Muscle of arm (tissue), 12 donors: ENCODE measurements around the gene ATRIP. TPM values are rescaled to one million over a fixed set of nuclear protein-coding genes. Genes with fewer than 3 reads are reported as not detected.

Experiments
- DNase-seq: peaks from one replicate; pipeline ENCODE4 v3.0.0-alpha.2; 2013
- polyA plus RNA-seq, 12 donors: library from polyadenylated mRNA; unstranded; fragments of 120-200 nt; gene quantifications; one replicate each; pipeline ENCODE4 v1.2.1, GENCODE V29; 2013; ENCODE audit not compliant: insufficient read length in 12 of 12

The ATRIP gene
- polyA plus RNA-seq, 12 donors, result 7.4 to 13.6 (median 8.7) TPM; not detected in 1

- DNase-seq, result no peak
These were observed 23.9 kb upstream of the ATRIP start for GRCh38 chr3:48422681-48423080.

DNA sequence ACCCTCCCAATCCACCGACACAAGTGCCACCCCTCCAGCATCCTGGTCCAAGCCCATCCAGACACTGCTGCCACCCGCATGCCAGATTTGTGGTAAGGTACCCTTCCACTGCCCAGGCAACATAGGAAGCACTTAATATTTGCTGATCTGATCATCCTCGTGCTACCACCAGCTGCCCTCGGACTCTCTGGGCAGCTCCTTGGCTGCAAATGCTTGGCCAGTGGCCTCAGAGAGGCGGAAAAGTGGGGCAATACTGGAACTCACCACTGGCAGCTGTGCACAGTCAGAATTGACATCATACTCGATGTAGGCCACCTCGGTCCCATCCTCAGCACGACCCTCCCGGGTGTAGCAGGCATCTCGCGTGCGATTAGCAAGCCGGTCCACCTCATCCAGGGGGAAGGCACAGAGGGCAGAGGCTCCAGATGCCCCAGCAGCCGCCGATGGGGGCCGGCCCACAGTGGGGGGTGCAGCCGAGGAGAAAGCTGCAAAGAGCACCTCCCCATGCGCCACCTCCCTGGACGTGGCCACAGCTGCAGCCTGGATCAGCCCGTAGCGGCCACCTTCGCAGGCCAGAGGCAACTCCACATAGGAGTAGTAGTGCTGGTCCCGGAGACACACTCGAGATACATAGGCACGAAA lies 23.2 kb upstream of the ATRIP start:
- DNase-seq, result no peak

DNA sequence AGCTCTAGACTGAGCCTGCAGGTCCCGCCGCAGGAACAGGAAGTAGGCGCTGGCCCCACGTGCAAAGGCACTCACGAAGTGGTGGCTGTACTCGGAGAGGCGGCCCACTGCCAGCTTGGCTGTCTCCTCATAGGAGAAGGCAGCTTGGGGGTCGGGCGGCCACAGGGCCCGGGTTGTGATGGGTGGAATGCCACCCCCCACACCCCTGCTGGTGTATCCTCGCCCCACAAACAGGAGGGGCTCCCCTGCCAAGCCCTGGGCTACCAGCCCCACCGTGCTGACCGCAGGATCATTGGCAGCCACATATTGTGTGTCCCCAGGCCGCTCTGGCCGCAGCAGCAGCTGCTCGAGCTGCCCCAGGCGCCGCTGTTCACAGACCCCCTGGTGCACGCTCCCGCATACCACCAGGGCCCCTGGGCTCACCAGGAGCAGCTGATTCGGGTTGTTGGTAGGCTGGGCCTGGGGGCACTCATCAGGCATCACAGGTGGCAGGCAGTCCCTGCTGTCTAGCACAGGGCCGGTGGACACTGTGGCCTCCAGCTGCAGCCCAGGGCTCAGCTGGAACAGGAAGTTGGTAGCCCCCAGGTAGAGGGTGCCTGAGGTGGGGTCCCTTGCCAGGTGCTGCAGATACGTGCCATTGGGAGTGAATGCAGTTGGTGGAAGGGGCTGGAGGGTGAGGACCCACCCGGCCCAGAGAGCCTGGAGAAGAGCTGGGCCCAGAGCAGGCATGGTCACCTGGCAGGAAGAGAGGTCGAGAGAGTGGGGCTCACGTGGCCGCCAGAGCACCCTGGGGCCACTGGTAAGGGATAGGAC lies 22.4 kb upstream of the ATRIP start:
- no peak for DNase-seq

- DNase-seq, result no peak
These were observed 21.2 kb upstream of the ATRIP start for GRCh38 chr3:48425281-48425812.

DNA sequence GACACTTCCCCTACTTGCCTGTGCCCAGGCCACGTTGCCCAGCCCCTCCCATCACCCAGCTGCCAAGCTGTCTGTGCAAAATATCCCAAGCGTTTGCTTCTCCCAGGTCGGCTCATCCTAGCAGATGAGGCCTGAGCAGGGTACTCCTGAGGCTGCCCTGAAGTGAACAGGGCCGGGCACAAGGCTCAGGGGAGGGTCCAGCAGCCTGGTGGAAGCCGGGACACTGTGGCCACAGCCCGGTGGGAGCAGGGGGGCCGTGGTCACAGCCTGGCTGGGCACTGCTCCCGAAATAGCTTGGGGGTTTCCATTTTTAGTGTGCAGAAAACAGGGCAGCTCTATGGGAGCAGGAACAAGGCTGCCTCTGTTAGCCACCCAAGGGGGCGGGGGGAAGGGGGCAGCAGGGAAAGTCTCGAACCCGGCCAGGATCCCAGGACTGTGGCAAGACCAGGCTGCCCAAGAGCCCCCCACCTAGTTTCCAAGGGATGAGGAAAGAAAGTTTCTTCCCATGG lies 20.1 kb upstream of the ATRIP start:
- no peak for DNase-seq

GRCh38 chr3:48426944-48427629 lies 19.4 kb upstream of the ATRIP start:
- no peak for DNase-seq

DNA sequence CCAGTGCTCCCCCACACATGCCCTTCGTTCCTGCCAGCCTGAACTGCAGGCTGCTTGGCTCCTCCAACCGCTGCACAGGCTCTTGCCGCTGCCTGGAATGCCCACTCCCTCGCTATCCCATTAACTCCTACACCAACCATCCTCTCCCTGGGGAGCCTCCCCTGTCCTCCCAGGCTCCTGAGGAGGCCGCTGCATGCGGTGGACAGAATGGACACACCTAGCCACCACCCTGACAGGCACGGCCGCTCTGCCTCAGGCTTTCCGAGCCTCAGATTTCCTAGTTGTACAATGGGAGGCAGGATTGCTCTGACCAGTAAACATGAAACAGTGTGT lies 18.9 kb upstream of the ATRIP start:
- no peak for DNase-seq

- DNase-seq, result no peak
These were observed 18.4 kb upstream of the ATRIP start for GRCh38 chr3:48428088-48428571.

DNA sequence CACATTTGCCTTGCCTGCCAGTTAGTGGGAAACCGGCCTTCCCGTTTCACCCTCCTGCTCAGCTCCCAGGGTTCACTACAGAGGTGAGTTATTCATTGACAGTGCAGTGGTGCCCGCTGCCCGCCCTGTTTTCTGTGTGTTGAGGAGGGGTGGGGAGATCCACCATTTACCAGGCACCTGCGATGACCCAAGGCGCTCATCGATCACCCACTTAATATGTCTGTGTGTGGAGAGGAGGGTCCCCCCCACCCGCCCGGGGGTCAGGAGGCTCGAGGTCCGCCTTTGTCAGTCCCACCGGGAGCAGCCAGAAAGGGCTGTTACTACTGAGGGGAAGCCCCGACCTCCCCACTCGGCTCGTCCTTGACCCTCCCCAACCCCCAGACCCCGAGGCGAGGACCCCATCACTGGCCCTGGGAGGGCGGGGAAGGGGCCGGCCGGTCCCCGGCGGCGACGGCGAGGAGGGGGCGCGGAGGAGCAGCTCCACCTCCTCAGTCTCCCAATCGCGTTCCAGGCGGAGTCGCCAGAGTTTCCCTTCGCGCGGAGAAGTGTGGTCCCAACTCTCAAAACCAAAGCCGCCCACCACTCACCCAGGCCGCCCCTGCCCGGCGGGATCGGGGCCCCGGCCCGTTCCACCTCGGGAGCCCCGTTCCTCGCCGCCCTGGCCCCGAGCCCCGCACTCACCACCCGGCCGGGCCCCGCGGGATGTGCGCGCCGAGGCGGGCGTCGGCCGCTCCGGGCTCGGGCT lies 17.8 kb upstream of the ATRIP start:
- DNase-seq, result peak; percentile 57

DNA sequence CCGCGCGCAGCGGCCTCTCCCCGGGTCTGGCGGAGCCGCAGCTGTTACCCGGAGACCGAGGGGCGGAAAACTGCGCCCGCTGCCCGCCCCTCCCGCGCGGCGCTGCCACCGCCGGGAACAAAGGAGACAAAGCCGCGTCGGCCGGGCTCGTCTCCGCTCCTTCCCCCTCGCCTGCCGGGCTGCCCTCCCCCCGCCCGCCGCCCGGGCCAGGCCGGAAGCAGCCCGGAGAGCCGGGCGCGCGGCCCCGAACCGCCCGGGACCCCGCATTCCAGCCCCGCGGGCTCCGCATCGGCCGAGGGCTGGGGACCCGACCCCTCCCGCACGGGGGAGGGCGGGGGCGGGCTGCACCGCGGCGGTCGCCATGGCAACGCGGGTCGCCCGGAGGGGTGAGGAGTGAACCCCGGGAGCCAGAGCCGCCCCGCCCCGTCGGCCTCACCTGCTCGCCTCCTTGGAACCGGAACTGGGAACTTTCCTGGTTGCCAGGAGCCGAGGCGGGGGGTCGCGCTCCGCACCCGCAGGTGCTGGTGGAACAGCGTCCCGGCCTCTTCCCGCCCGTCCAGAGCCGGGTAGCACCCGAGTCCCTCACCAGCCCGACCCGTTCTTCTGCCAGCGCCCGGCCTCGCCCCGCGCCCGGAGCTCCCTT lies 17.1 kb upstream of the ATRIP start:
- DNase-seq, result no peak

GRCh38 chr3:48429960-48430707 lies 16.4 kb upstream of the ATRIP start, which contains the start of gene PLXNB1:
Gene PLXNB1 (minus strand): TSS chr3:48430086. CDS start chr3:48424611, 5,475 bp downstream.
- DNase-seq, result no peak

DNA sequence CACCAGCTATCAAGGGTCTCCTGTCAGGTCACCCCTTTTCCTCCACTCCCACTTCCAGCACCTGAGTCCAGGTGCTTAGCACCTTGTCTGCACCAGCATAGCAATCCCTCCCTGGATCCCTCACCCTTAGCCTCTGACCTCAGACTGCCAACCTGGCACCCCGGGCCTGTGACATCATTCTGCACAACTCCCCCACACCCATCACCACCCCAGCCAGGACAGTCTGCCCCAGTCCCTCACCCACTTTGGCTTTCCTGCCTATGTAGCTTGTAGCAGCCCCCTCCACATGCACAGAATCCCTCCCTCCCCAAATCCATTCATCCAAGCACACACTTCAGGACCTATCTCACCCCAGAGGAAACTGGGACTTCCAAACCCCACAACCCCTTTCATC lies 15.8 kb upstream of the ATRIP start:
- DNase-seq, result no peak

DNA sequence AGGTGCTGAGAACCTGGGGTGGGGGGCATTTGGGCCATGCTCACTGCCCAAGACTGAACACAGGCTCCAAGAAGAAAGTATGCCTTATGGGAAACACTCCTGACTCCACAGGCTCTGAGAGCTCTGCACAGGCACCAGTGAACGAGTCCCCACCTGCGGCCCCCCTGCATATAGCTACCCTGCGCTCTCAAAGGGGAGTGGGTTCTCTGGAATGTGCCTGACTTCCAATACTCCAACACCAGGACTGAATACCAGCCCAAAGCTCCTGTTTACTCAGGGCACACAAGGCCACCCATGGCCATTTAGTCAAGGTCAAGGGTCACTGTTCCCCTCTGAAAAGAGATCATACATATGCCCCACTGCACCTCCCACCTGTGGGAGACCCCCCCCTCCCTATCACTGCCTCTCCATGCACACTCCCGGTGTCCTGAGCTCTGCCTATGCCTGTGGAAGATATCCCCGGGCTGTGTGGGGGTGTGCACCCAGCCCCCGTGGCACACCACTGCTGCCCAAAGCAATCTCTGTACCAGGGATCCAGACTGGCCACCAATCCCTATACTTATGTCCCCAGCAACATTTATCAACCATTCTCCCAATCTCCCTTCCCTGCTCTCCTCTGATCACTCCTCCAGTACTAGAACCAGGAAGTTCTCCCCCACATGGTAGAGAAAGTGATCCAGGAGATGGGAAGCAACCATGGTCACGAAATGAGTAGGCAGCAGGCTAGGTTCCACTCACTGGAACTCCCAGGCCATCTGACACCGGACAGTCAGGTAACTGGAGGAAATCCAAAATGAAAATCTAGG lies 15.1 kb upstream of the ATRIP start:
- no peak for DNase-seq

DNA sequence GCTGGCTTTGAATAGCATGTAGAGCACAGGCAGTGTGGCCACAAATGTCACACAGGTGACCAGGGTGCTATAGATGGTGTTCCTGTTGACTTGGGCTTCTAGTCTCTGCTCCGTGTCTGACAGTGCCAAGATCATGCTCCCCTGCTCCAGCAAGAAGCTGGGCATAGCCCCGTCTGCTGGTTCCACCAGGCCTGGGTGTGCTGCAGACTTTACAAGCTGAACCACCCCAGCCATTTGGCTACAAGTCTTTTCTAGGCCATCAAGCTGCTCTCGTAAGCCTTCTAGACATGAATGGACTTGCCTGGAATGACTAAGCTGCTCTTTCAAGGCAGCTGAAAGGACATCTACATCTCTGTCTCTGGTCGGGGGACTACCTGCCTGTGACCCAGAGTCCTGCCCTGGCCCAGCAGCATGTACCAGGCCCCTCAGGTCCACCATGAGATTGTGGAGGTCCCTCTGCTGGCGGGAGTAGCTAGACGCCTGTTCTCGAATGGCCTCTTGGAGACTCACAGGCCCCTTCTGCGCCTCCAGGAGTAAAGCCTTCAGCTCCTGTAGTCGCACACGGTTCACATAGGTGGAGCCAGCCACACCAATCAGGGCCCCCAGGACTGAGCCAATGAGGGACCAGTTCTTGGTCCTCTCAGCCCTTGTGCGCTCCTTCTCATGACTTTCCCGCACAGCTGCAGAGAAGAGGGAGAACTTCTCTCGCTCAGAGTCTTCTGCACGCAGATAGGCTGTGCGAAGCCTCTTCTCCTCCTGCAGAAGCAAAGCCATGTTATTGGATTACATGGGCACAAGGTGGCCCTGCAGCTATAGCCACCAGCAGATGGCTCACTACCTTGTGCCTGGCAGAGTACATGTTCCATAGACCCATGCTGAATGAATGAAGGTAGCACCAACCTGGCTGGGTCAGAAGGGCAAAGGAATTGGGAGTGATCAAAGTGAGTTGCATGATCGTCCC lies 13.8 kb upstream of the ATRIP start:
- DNase-seq, result no peak

DNA sequence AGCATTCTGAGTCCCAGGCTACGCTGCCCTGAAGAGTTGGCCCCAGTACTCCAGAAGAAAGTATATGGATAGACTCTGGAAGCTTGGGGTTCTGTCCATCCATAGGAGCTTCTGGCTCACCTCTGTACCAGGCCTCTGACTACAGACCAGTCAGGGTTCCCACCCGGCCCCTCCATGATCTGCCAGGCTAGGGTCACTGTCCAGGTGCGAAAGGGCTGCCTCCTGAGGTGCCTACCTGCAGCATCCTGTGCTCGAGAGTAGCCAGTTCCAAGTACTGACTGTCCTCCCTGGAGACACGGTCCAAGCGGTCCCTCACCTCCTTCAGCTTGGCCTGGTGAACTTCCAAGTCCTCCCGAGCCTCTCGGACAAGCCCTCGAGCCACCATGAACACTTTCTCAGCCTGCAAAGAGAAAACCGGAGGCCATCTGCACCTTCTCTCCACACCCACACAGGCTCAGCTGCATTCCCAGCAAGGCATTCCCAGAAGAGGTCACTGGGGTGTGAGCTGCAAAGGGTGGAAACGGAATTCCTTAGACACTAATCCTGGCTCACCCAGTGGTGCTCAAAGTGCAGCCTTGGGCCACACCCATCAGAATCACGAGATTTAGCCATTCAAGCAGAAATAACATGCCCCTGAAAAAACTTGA lies 12.9 kb upstream of the ATRIP start:
- DNase-seq, result no peak

DNA sequence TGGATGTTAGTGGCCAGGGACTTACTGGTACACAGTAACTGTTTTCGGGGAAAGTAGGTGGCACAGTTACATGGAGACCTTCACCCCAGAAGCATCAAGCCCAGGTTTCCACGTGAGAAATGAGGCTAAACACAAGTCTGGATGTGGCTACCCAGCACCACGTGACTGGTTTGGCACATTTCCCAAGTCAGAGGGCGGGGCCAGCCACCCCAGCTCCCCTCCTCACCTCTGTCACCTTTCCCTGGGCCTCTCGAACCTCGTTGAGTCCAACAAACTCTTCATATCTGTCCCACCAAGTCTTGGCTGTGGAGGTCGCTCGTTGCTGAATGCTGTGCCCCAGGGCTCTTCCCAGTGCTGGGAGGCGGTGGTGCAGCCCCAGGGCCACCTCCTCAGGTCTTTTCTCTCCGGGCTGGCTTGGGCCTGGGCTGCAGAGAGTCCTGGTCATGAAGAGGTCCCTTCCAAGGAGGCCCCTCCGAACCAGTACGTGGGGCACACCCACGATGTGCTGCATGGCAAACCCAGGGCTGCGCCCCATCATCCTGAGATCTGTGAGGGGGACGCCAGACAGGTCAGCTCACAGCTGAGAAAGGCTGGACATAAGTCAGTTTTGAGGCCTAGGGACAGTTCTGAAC lies 11.8 kb upstream of the ATRIP start:
- no peak for DNase-seq

DNA sequence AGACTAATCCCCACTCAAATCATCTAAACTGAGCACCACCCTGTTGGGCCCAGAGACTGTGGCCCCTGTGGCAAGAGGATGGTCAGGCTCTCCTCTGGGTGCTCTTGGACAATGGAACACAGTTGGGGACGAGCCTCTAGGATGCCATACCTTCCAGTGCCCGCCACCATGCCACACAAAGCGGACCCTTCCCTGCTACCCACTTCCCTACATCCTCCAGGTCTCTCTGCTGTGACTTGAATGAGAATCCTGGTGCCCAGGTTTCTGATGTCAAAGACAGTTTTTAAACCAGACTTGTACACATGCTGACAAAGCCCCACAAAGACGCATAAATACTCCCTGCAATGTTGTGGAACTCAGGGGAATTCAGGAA lies 11.3 kb upstream of the ATRIP start:
- no peak for DNase-seq
